Panc1 (cell line): ENCODE data around the gene TFB1M.

Experiments
- POLR2AphosphoS5 ChIP-seq: IDR thresholded peaks from 2 replicates; pipeline ENCODE4 v1.6.1; 2012; ENCODE audit warnings: mild to moderate bottlenecking, low read depth, low read length, moderate library complexity
- TF ChIP-seq, protein P1 (sequence below): fragments of 450-650 bp; IDR thresholded peaks from 2 replicates; pipeline ENCODE4 v1.5.1; 2017; ENCODE audit warnings: mild to moderate bottlenecking
- TF ChIP-seq, protein P2 (sequence below), 2 experiments: IDR thresholded peaks; 2 replicates each; pipeline ENCODE4 v1.6.1; 2011 to 2012; ENCODE audit warnings: low read depth in 2 of 2, control low read depth in 1 of 2, low read length in 1 of 2, mild to moderate bottlenecking in 1 of 2, moderate library complexity in 1 of 2; ENCODE audit not compliant: insufficient read depth in 1 of 2

DNA sequence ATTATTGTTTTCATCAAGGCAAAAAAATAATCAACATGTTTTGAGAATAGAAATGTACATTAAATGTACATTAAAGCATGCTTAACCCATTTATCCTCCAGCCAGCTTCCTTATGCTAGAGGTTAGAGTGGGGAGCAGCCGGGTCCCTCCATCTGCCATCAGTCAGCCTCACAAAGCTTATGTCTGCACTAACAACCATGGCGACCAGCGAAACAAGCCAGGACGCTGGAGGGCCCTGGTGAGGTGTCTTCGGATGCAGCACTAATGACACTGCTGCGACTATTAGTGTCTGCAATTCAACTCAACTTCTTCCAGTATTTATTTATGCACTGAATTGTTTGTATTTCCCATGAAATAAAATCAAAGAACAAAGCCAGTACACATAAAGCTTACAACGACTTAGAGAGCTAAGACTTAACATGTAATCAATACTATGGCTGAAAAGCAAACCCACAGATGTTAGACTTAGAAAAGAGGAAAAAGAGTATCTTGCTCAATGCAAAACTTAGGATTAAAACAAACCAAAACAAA lies 43.7 kb downstream of the TFB1M start:
- TF ChIP-seq, protein P1, sequence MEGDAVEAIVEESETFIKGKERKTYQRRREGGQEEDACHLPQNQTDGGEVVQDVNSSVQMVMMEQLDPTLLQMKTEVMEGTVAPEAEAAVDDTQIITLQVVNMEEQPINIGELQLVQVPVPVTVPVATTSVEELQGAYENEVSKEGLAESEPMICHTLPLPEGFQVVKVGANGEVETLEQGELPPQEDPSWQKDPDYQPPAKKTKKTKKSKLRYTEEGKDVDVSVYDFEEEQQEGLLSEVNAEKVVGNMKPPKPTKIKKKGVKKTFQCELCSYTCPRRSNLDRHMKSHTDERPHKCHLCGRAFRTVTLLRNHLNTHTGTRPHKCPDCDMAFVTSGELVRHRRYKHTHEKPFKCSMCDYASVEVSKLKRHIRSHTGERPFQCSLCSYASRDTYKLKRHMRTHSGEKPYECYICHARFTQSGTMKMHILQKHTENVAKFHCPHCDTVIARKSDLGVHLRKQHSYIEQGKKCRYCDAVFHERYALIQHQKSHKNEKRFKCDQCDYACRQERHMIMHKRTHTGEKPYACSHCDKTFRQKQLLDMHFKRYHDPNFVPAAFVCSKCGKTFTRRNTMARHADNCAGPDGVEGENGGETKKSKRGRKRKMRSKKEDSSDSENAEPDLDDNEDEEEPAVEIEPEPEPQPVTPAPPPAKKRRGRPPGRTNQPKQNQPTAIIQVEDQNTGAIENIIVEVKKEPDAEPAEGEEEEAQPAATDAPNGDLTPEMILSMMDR, result no peak
- TF ChIP-seq POLR2AphosphoS5, result no peak
- TF ChIP-seq, protein P2, sequence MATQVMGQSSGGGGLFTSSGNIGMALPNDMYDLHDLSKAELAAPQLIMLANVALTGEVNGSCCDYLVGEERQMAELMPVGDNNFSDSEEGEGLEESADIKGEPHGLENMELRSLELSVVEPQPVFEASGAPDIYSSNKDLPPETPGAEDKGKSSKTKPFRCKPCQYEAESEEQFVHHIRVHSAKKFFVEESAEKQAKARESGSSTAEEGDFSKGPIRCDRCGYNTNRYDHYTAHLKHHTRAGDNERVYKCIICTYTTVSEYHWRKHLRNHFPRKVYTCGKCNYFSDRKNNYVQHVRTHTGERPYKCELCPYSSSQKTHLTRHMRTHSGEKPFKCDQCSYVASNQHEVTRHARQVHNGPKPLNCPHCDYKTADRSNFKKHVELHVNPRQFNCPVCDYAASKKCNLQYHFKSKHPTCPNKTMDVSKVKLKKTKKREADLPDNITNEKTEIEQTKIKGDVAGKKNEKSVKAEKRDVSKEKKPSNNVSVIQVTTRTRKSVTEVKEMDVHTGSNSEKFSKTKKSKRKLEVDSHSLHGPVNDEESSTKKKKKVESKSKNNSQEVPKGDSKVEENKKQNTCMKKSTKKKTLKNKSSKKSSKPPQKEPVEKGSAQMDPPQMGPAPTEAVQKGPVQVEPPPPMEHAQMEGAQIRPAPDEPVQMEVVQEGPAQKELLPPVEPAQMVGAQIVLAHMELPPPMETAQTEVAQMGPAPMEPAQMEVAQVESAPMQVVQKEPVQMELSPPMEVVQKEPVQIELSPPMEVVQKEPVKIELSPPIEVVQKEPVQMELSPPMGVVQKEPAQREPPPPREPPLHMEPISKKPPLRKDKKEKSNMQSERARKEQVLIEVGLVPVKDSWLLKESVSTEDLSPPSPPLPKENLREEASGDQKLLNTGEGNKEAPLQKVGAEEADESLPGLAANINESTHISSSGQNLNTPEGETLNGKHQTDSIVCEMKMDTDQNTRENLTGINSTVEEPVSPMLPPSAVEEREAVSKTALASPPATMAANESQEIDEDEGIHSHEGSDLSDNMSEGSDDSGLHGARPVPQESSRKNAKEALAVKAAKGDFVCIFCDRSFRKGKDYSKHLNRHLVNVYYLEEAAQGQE (IDR thresholded peaks at IDR 0.05; ENCODE audit: insufficient read depth in 1 of 2, low read depth in 2 of 2, low read length in 1 of 2), result no peak
